HEK293 (cell line): ENCODE data around the gene FAM193B.

Experiments
- CTCF ChIA-PET: fragments of 350-600 bp; formaldehyde crosslinking; extraction: SDS; loops from one replicate; lab custom pipeline; 2021; ENCODE audit warnings: antibody characterized with exemption; lab: Yijun Ruan, JAX
- POLR2A ChIA-PET: fragments of 300-600 bp; formaldehyde crosslinking; extraction: SDS; loops from one replicate; lab custom pipeline; 2020; ENCODE audit warnings: antibody characterized with exemption, inconsistent platforms; lab: Yijun Ruan, JAX
- H3K27ac ChIP-seq: fragments of 200-500 bp; sonication (Bioruptor generic); 2 replicates; pipeline ENCODE4 v1.5.1; 2014; ENCODE audit warnings: low read depth, low read length, control low read depth, inconsistent platforms; ENCODE audit errors: extremely low read depth
- H3K36me3 ChIP-seq, 2 experiments: fragments of 200-500 bp in 1 of 2; sonication (Bioruptor generic) in 1 of 2; 1 replicate in 1 of 2; 2 replicates in 1 of 2; pipeline ENCODE4 v1.5.1; 2014 to 2017; ENCODE audit warnings: inconsistent platforms in 2 of 2, low read length in 2 of 2; ENCODE audit not compliant: control insufficient read depth in 2 of 2, insufficient read depth in 1 of 2
- H3K4me1 ChIP-seq: fragments of 200-500 bp; sonication (Bioruptor generic); 2 replicates; pipeline ENCODE4 v1.5.1; 2014; ENCODE audit warnings: mild to moderate bottlenecking, low read length, inconsistent platforms; ENCODE audit not compliant: control insufficient read depth, insufficient read depth
- H3K4me3 ChIP-seq: 2 replicates; pipeline ENCODE4 v1.5.1; 2011; ENCODE audit warnings: low read depth, mild to moderate bottlenecking, control low read depth, low read length, moderate library complexity
- H3K9me3 ChIP-seq: fragments of 200-500 bp; sonication (Bioruptor generic); 2 replicates; pipeline ENCODE4 v1.5.1; 2014; ENCODE audit warnings: low read depth, low read length, inconsistent platforms; ENCODE audit not compliant: control insufficient read depth, insufficient read depth
- CTCF ChIP-seq: fragments of 450-650 bp; formaldehyde crosslinking; IDR thresholded peaks from 2 replicates; pipeline ENCODE4 v1.5.1; 2016; ENCODE audit warnings: missing biosample characterization, missing genetic modification characterization
- GLIS1 ChIP-seq: fragments of 450-650 bp; formaldehyde crosslinking; IDR thresholded peaks from 2 replicates; pipeline ENCODE4 v1.5.1; 2016; ENCODE audit warnings: missing biosample characterization, missing genetic modification characterization
- PRDM10 ChIP-seq: fragments of 450-650 bp; formaldehyde crosslinking; IDR thresholded peaks from 2 replicates; pipeline ENCODE4 v1.5.1; 2016; ENCODE audit warnings: missing biosample characterization, missing genetic modification characterization
- REST ChIP-seq: fragments of 450-650 bp; formaldehyde crosslinking; IDR thresholded peaks from 2 replicates; pipeline ENCODE4 v1.5.1; 2016; ENCODE audit warnings: missing biosample characterization, missing genetic modification characterization
- ZNF140 ChIP-seq: fragments of 450-650 bp; formaldehyde crosslinking; IDR thresholded peaks from 2 replicates; pipeline ENCODE4 v1.5.1; 2016; ENCODE audit warnings: missing biosample characterization, missing genetic modification characterization
- ZNF248 ChIP-seq: fragments of 450-650 bp; formaldehyde crosslinking; IDR thresholded peaks from 2 replicates; pipeline ENCODE4 v1.5.1; 2017; ENCODE audit warnings: missing biosample characterization, missing genetic modification characterization
- ZNF266 ChIP-seq: fragments of 450-650 bp; formaldehyde crosslinking; IDR thresholded peaks from 2 replicates; pipeline ENCODE4 v1.5.1; 2016; ENCODE audit warnings: missing biosample characterization, missing genetic modification characterization, low read depth
- ZNF324 ChIP-seq: fragments of 450-650 bp; formaldehyde crosslinking; IDR thresholded peaks from 2 replicates; pipeline ENCODE4 v1.5.1; 2016; ENCODE audit warnings: missing biosample characterization, missing genetic modification characterization
- ZNF777 ChIP-seq: fragments of 450-650 bp; formaldehyde crosslinking; IDR thresholded peaks from 2 replicates; pipeline ENCODE4 v1.5.1; 2017; ENCODE audit warnings: missing biosample characterization, missing genetic modification characterization, borderline replicate concordance
- ZNF837 ChIP-seq: fragments of 450-650 bp; formaldehyde crosslinking; IDR thresholded peaks from 2 replicates; pipeline ENCODE4 v1.5.1; 2016; ENCODE audit warnings: missing biosample characterization, missing genetic modification characterization
- ZSCAN18 ChIP-seq: fragments of 450-650 bp; formaldehyde crosslinking; IDR thresholded peaks from 2 replicates; pipeline ENCODE4 v1.5.1; 2016; ENCODE audit warnings: missing biosample characterization, missing genetic modification characterization

Gene FAM193B

GRCh38 chr5:177602458-177602830 is 48.1 kb upstream of the FAM193B start:
- peaks cover 0 to 9% of the 10 kb centered on the region in 2 experiments; a peak in 2 of 3 replicates for H3K36me3 ChIP-seq
- no peak overlapping the region for H3K27ac ChIP-seq
- TF ChIP-seq ZNF140 (no peak), GLIS1 (no peak), ZSCAN18 (tag by site-specific recombination) (no peak), ZNF324 (tag by site-specific recombination) (no peak), ZNF777 (tag by site-specific recombination) (no peak), REST (tag by site-specific recombination) (no peak), ZNF837 (no peak)
- POLR2A ChIA-PET = interaction anchor here (0.5 kb wide), 1 partner anchor 25 kb away, joined by 3 read pairs; no protein-coding TSS in a partner anchor
- no peak overlapping the region for H3K4me3 ChIP-seq
- CTCF ChIA-PET = no interaction called here
- no peaks in the 10 kb centered on the region for H3K9me3 ChIP-seq
- 0 out of 2 replicates have a peak, but pooled peaks cover 2% of the 10 kb centered on the region for H3K4me1 ChIP-seq

- Histone ChIP-seq H3K4me1 (0 out of 2 replicates have a peak, but pooled peaks cover 2% of the 10 kb centered on the region), H3K27ac (no peak overlapping the region), H3K36me3 (peaks cover 0 to 9% of the 10 kb centered on the region in 2 experiments; a peak in 2 of 3 replicates), H3K9me3 (no peaks in the 10 kb centered on the region), H3K4me3 (no peak overlapping the region)
- 0 out of 2 replicates have a peak, but pooled peaks have one; percentile 24 for TF ChIP-seq CTCF
- TF ChIP-seq GLIS1 = peak; percentile 51
- TF ChIP-seq PRDM10 (tag by site-specific recombination) = no peak
- no peak for TF ChIP-seq ZNF266 (tag by site-specific recombination)
- no peak for TF ChIP-seq ZNF248 (tag by site-specific recombination)
- ChIA-PET CTCF (no interaction called here), POLR2A (no interaction called here)
Observed at GRCh38 chr5:177601577-177602457, 47.5 kb upstream of the FAM193B start.
